ENCODE data around the gene GPR12. TPM values are rescaled to one million over a fixed set of nuclear protein-coding genes. Genes with fewer than 3 reads are reported as not detected.

Gene GPR12
- polyA plus RNA-seq, 1 experiment, result not detected

DNA sequence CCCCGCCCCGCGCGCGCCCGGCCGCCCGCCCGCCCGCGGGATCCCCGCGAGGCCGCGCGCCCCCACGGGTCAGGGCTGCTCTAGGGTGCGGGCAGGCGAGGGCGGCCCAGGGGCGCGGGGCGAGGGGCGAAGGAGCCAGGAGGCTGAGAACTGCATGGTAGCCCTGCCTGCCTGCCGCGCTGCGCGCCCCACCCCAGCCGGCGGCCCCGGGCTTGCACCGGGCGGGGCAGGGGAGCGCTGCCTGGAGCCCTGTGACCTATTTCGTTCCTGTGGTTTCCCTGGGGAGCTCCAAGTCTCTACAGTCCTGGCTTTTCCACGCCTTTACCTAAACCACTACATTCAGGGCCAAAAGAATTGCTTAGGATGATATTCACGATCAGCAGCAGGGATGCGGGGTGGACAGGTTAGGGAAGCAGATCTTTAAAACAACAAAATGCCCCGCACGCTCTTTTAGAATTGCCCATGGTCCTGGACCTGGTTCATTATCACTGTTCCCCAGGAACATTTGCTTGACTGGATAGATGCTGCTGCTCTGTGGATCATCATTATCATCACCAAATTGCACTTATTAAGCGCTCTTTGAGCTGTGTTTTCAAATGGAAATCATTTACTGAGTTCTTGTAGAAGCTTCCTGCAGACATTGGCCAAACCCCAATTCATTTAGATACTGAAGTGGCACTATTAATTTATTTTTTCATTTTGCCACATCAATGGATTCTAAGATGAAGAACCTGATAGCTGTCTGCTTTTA, 421 bp upstream of the GPR12 start:
- H3K9me3 ChIP-seq (ENCODE audit: control insufficient read depth, insufficient read depth, low read length), result no peaks in the 10 kb centered on the region; the same call in 1 of the 2 replicates
- ChIA-PET POLR2A (no interaction called here), CTCF (interaction anchor here (0.6 kb wide), 1 partner anchor 1026 kb away, joined by 3 read pairs; no protein-coding TSS in a partner anchor)
- no peak for DNase-seq (ENCODE audit: low read depth, low spot score)
- H3K27ac ChIP-seq (ENCODE audit: low read depth, low read length), result no peak overlapping the region
- peaks cover 35% of the 10 kb centered on the region for H3K27me3 ChIP-seq (ENCODE audit: control insufficient read depth, insufficient read depth, low read length)
- TF ChIP-seq, protein P1, sequence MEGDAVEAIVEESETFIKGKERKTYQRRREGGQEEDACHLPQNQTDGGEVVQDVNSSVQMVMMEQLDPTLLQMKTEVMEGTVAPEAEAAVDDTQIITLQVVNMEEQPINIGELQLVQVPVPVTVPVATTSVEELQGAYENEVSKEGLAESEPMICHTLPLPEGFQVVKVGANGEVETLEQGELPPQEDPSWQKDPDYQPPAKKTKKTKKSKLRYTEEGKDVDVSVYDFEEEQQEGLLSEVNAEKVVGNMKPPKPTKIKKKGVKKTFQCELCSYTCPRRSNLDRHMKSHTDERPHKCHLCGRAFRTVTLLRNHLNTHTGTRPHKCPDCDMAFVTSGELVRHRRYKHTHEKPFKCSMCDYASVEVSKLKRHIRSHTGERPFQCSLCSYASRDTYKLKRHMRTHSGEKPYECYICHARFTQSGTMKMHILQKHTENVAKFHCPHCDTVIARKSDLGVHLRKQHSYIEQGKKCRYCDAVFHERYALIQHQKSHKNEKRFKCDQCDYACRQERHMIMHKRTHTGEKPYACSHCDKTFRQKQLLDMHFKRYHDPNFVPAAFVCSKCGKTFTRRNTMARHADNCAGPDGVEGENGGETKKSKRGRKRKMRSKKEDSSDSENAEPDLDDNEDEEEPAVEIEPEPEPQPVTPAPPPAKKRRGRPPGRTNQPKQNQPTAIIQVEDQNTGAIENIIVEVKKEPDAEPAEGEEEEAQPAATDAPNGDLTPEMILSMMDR (IDR thresholded peaks at IDR 0.05; ENCODE audit: low read depth, low read length), result no peak
- no peak overlapping the region for H3K4me3 ChIP-seq (ENCODE audit: low read depth, low read length)

DNA sequence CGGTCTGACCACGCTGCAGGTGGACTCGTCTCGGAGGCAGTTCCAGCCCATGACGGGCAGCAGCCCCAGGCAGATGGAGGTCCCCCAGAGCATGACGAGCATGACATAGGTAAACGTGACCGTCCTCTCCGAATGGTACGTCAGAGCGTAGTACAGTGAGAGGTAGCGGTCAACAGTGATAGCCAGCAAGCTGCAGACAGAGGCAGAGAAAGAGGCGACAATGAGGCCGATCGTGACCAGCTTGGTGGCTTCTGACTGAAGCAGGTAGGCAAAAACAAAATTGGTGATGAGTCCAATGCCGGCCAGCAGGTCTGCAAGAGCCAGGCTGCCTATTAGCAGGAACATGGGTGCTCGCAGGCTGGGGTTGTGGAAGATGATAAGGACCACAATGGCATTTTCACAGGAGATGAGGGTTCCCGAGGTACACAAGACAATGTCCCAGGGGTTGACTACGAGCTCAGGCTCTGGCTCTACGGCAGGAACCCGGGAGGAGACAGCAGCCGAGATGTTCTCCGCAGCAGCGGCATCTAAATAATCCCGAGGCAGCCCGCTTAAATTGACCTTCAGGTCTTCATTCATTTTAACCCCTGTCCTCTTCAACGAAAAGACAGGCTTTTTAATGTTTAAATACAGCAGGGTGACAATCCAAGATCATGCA, 1.2 kb downstream of the GPR12 start:
- Histone ChIP-seq H3K27me3 (ENCODE audit: control insufficient read depth, insufficient read depth, low read length) (peaks cover 30% of the 10 kb centered on the region), H3K27ac (ENCODE audit: low read depth, low read length) (no peak overlapping the region), H3K4me3 (ENCODE audit: low read depth, low read length) (no peak overlapping the region), H3K9me3 (ENCODE audit: control insufficient read depth, insufficient read depth, low read length) (no peaks in the 10 kb centered on the region; the same call in 1 of the 2 replicates)
- ChIA-PET CTCF (no interaction called here), POLR2A (no interaction called here)
- DNase-seq (ENCODE audit: low read depth, low spot score), result no peak
- TF ChIP-seq, protein P1 (IDR thresholded peaks at IDR 0.05; ENCODE audit: low read depth, low read length), result no peak

DNA sequence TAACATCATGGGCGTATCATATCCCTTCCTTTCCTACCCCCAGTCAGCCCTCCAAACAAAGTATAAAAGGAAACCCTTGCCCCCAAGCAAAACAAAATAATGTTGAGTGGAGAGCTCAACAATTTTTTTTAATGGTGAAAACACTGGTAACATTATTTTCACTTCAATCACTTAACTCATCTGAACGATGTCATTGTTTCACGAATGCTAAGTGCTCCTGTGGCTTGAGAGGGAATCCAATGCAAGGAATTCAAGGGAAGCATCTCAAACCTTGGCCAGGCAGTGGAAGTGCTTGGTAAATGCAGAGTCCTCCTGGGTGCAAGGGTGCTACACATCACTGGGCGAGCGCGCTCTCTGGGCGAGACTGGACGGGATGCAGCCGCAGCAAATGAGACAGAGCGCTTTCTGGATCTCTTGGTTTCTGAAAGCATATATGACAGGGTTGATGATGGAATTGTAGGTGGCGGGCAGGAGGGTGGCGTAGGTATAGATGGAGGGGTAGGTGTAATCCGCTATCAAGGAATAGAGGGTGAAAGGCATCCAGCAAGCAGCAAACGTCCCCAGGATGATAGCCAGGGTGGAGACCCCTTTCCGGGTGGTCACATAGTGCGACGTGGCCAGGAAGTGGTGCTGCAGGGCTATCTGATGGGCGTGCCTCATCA, 2.0 kb downstream of the GPR12 start:
- no peak overlapping the region for H3K27ac ChIP-seq (ENCODE audit: low read depth, low read length)
- ChIA-PET CTCF (no interaction called here), POLR2A (no interaction called here)
- no peak for DNase-seq (ENCODE audit: low read depth, low spot score)
- no peaks in the 10 kb centered on the region; the same call in 1 of the 2 replicates for H3K9me3 ChIP-seq (ENCODE audit: control insufficient read depth, insufficient read depth, low read length)
- peaks cover 29% of the 10 kb centered on the region for H3K27me3 ChIP-seq (ENCODE audit: control insufficient read depth, insufficient read depth, low read length)
- TF ChIP-seq, protein P1 (IDR thresholded peaks at IDR 0.05; ENCODE audit: low read depth, low read length), result no peak
- no peak overlapping the region for H3K4me3 ChIP-seq (ENCODE audit: low read depth, low read length)

DNA sequence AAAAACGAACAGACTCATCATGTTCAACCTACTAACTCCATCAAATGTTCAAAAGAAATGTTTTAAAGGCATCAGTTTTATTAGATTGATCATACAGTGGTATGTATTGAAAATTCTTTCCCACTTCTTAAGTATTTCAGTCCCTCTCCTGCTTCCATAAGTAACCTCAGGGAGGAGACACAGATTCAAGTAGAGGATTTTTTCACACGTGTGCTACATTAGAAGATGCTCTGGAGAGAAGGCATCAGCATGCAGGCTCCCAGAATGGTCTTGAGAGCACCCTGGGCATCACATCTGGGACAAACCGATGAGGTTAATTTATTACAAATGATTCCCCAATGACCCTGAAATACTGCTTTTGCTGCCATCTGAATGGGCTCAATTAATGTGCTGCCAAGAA, 3.6 kb downstream of the GPR12 start:
- TF ChIP-seq, protein P1 (IDR thresholded peaks at IDR 0.05; ENCODE audit: low read depth, low read length), result no peak
- Histone ChIP-seq H3K9me3 (ENCODE audit: control insufficient read depth, insufficient read depth, low read length) (no peaks in the 10 kb centered on the region; the same call in 1 of the 2 replicates), H3K27ac (ENCODE audit: low read depth, low read length) (no peak overlapping the region), H3K4me3 (ENCODE audit: low read depth, low read length) (no peak overlapping the region), H3K27me3 (ENCODE audit: control insufficient read depth, insufficient read depth, low read length) (peaks cover 21% of the 10 kb centered on the region)
- CTCF ChIA-PET, result no interaction called here
- POLR2A ChIA-PET, result no interaction called here
- DNase-seq (ENCODE audit: low read depth, low spot score), result no peak

DNA sequence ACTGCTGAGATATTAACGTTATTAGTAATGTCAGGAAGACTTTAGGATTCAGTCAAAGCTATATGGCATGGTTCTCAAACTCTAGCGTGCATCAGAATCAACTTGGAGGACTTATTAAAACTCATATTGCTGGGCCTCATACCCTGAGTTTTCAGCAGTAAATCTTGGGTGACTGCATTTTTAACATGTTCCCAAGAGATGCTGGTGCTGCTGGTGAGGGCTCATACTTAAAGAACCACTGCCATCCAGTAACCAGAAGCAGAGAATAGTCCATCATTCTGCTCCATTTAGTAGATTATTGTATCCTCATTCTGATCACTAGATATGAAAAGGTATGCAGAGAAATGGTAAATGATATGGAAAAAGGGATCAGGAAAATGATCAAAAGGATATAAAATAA, 7.9 kb downstream of the GPR12 start:
- CTCF ChIA-PET, result no interaction called here

More for the DNA sequence above, 7.9 kb downstream of the GPR12 start:
- TF ChIP-seq, protein P1 (IDR thresholded peaks at IDR 0.05; ENCODE audit: low read depth, low read length), result no peak
- Histone ChIP-seq H3K27ac (ENCODE audit: low read depth, low read length) (no peak overlapping the region), H3K9me3 (ENCODE audit: control insufficient read depth, insufficient read depth, low read length) (no peaks in the 10 kb centered on the region), H3K27me3 (ENCODE audit: control insufficient read depth, insufficient read depth, low read length) (peaks cover 6% of the 10 kb centered on the region), H3K4me3 (ENCODE audit: low read depth, low read length) (no peak overlapping the region)
- DNase-seq (ENCODE audit: low read depth, low spot score), result no peak
- POLR2A ChIA-PET, result no interaction called here

All from AG04450 (cell line).